ENCODE results near the gene OTOG.

DNA sequence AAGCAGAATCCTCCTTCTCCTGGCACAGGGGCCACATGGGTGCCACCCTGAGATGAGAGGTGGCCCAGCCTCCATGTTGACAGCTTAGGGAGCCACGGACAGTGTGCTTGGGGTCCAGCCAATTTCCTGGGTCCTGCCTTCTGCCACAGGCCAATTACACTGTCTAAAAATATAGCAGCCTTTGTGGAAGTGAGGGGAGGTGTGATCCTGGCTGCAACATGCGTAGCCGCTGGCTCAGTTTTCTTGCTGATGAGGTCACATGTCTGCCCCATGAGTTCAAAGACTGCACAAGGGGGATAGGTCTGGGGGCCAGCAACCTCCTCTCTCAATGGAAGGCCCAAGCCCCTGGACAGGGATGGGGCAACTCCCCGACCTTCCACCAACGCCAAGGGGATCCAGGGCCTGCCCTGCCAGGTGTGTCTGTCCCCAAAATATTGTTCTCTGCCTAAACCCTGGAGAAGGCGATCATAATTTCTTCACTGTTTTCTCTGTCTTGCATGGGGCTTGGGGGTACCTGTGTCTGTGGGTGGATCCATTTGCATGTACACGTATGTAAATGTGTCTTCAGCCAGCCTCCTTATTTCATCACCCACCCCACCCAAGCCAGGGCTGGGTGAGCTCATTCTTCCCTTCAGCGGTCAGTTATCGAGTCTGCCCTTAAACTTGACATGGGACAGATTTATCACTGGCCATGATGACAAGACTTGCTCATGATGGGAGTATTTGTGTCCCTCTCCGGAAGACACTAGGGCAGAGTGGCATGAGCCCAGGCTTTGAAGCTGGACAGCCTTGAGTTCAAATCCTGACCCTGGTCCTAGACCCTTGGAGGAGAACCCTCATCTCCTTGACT is 59.4 kb downstream of the OTOG start:
- TF ChIP-seq TAF1 (IDR thresholded peaks at IDR 0.05; ENCODE audit: low read depth) (no peak), YY1 (IDR thresholded peaks at IDR 0.05; ENCODE audit: low read depth) (no peak), NFIC (IDR thresholded peaks at IDR 0.05) (no peak), REST (IDR thresholded peaks at IDR 0.05; ENCODE audit: low read depth) (no peak), EGR1 (IDR thresholded peaks at IDR 0.05) (no peak)
- TF ChIP-seq, protein P1, sequence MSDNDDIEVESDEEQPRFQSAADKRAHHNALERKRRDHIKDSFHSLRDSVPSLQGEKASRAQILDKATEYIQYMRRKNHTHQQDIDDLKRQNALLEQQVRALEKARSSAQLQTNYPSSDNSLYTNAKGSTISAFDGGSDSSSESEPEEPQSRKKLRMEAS (IDR thresholded peaks at IDR 0.05) = no peak

All from Ishikawa (cell line).